SK-N-SH (cell line): ENCODE results near the gene DIAPH1. TPM values are rescaled to one million over a fixed set of nuclear protein-coding genes. Genes with fewer than 3 reads are reported as not detected.

Experiments
- CTCF ChIA-PET: fragments of 300-600, 350-600 bp; formaldehyde crosslinking; extraction: SDS; loops from one replicate; lab custom pipeline; 2021; lab: Yijun Ruan, JAX
- POLR2A ChIA-PET: fragments of 350-600 bp; sonication (Branson Sonifier 250); formaldehyde crosslinking; extraction: SDS; loops from one replicate; lab custom pipeline; 2020; ENCODE audit warnings: antibody characterized with exemption, inconsistent platforms; lab: Yijun Ruan, JAX
- DNase-seq: peaks from one replicate; pipeline ENCODE4 v3.0.0; 2012
- H2AFZ ChIP-seq: fragments of 200-600 bp; sonication (generic); 2 replicates; pipeline ENCODE4 v1.8.1; 2016; ENCODE audit warnings: antibody characterized with exemption, mild to moderate bottlenecking, low read depth
- H3F3A ChIP-seq: fragments of 200-600 bp; sonication (generic); replicated peaks from 2 replicates; pipeline ENCODE3; 2016; ENCODE audit warnings: antibody characterized with exemption, mild to moderate bottlenecking; ENCODE audit not compliant: insufficient read depth
- H3K27ac ChIP-seq, 2 experiments: fragments of 200-500 bp in 1 of 2; fragments of 200-600 bp in 1 of 2; sonication (Bioruptor generic) in 1 of 2; sonication (generic), shearing (Covaris generic) in 1 of 2; 2 replicates each; pipeline versions ENCODE4 v1.5.1 to v1.6.1; 2014 to 2016; ENCODE audit warnings: low read depth in 2 of 2, inconsistent platforms in 1 of 2, low read length in 1 of 2, mild to moderate bottlenecking in 1 of 2, mixed read lengths in 1 of 2
- H3K27me3 ChIP-seq: fragments of 200-600 bp; sonication (generic), shearing (Covaris generic); 2 replicates; pipeline ENCODE4 v1.6.1; 2016; ENCODE audit warnings: mixed run types; ENCODE audit not compliant: insufficient read depth
- H3K36me3 ChIP-seq, 2 experiments: fragments of 200-500 bp in 1 of 2; fragments of 200-600 bp in 1 of 2; sonication (Bioruptor generic) in 1 of 2; sonication (generic) in 1 of 2; replicated peaks in 1 of 2; 2 replicates each; pipeline versions ENCODE3 to v1.5.1; 2014 to 2016; ENCODE audit warnings: low read length in 1 of 2, mild to moderate bottlenecking in 1 of 2; ENCODE audit not compliant: insufficient read depth in 2 of 2, control insufficient read depth in 1 of 2
- H3K4me1 ChIP-seq, 2 experiments: fragments of 200-500 bp in 1 of 2; fragments of 200-600 bp in 1 of 2; sonication (Bioruptor generic) in 1 of 2; sonication (generic), shearing (Covaris generic) in 1 of 2; 2 replicates each; pipeline versions ENCODE4 v1.5.1 to v1.6.1; 2014 to 2016; ENCODE audit warnings: low read depth in 1 of 2, low read length in 1 of 2, mixed run types in 1 of 2; ENCODE audit not compliant: insufficient read depth in 2 of 2, control insufficient read depth in 1 of 2
- H3K4me2 ChIP-seq: fragments of 200-600 bp; sonication (generic), shearing (Covaris generic); 2 replicates; pipeline ENCODE4 v1.6.1; 2017; ENCODE audit warnings: mixed run types
- H3K4me3 ChIP-seq, 2 experiments: fragments of 200-500 bp in 1 of 2; fragments of 200-600 bp in 1 of 2; sonication (Bioruptor generic) in 1 of 2; sonication (generic), shearing (Covaris generic) in 1 of 2; 2 replicates each; pipeline versions ENCODE4 v1.5.1 to v1.8.1; 2014 to 2016; ENCODE audit warnings: low read depth in 2 of 2, inconsistent platforms in 1 of 2, low read length in 1 of 2, mild to moderate bottlenecking in 1 of 2, mixed read lengths in 1 of 2, moderate library complexity in 1 of 2
- H3K79me2 ChIP-seq: fragments of 200-600 bp; sonication (generic); 2 replicates; pipeline ENCODE4 v1.8.1; 2017; ENCODE audit warnings: mild to moderate bottlenecking; ENCODE audit not compliant: insufficient read depth
- H3K9ac ChIP-seq: fragments of 200-600 bp; sonication (generic); 2 replicates; pipeline ENCODE4 v1.6.1; 2017; ENCODE audit warnings: mixed run types
- H3K9me2 ChIP-seq: fragments of 200-600 bp; sonication (generic); 2 replicates; pipeline ENCODE4 v1.6.1; 2017; ENCODE audit warnings: mixed run types
- H3K9me3 ChIP-seq: fragments of 200-600 bp; sonication (generic); 2 replicates; pipeline ENCODE4 v1.6.1; 2017; ENCODE audit warnings: mixed run types, mild to moderate bottlenecking, moderate library complexity
- H4K20me1 ChIP-seq: fragments of 200-600 bp; sonication (generic); 2 replicates; pipeline ENCODE4 v1.6.1; 2017; ENCODE audit warnings: mild to moderate bottlenecking, mixed run types; ENCODE audit not compliant: insufficient read depth
- ELF1 ChIP-seq: IDR thresholded peaks from 2 replicates; pipeline ENCODE4 v1.4.0; 2012
- FOXJ3 ChIP-seq: sonication (generic); formaldehyde crosslinking; IDR thresholded peaks from 2 replicates; pipeline ENCODE4 v1.5.1; 2020; ENCODE audit warnings: mild to moderate bottlenecking, missing genetic modification reagents
- MXI1 ChIP-seq: IDR thresholded peaks from 2 replicates; pipeline ENCODE4 v1.6.1; 2012; ENCODE audit warnings: mild to moderate bottlenecking, low read depth, low read length, improper control_type of control experiment
- NRF1 ChIP-seq: IDR thresholded peaks from 2 replicates; pipeline ENCODE4 v1.6.1; 2012; ENCODE audit warnings: low read depth, mild to moderate bottlenecking, low read length
- POLR2AphosphoS5 ChIP-seq: IDR thresholded peaks from 2 replicates; pipeline ENCODE4 v1.6.1; 2012; ENCODE audit warnings: low read depth, low read length
- RAD21 ChIP-seq: IDR thresholded peaks from 2 replicates; pipeline ENCODE4 v1.6.1; 2012; ENCODE audit warnings: mild to moderate bottlenecking, low read length
- RCOR1 ChIP-seq: fragments of 150-350 bp; IDR thresholded peaks from 2 replicates; pipeline ENCODE4 v1.6.1; 2017; ENCODE audit warnings: antibody characterized with exemption, low read length
- REST ChIP-seq: IDR thresholded peaks from 2 replicates; pipeline ENCODE4 v1.6.1; 2012; ENCODE audit warnings: mild to moderate bottlenecking, low read depth, low read length, moderate library complexity
- RFX5 ChIP-seq: IDR thresholded peaks from 2 replicates; pipeline ENCODE4 v1.6.1; 2012; ENCODE audit warnings: mild to moderate bottlenecking, improper control_type of control experiment, low read length
- RXRA ChIP-seq: IDR thresholded peaks from 2 replicates; pipeline ENCODE4 v1.4.0; 2012; ENCODE audit warnings: low read depth, mild to moderate bottlenecking, borderline replicate concordance
- SIN3A ChIP-seq: IDR thresholded peaks from 2 replicates; pipeline ENCODE4 v1.6.1; 2012; ENCODE audit warnings: low read depth, mild to moderate bottlenecking, low read length, moderate library complexity, borderline replicate concordance
- SMC3 ChIP-seq: IDR thresholded peaks from 2 replicates; pipeline ENCODE4 v1.6.1; 2012; ENCODE audit warnings: low read depth, low read length, improper control_type of control experiment
- TEAD4 ChIP-seq: IDR thresholded peaks from 2 replicates; pipeline ENCODE4 v1.4.0; 2012; ENCODE audit warnings: mild to moderate bottlenecking, borderline replicate concordance; ENCODE audit not compliant: insufficient read depth
- YY1 ChIP-seq: IDR thresholded peaks from 2 replicates; pipeline ENCODE4 v1.4.0; 2012; ENCODE audit warnings: low read depth, mild to moderate bottlenecking
- WGBS: methylation state at CpG from one replicate; pipeline ENCODE4 v1.1.6; 2017; ENCODE audit warnings: low lambda C conversion rate; 5-methylcytosine and 5-hydroxymethylcytosine counted together
- polyA plus RNA-seq, 3 experiments: library from polyadenylated mRNA; depleted of rRNA; stranded (reverse); fragments of >200 nt; gene quantifications; 2 replicates each; pipeline ENCODE4 v1.2.3, GENCODE V29; 2012
- TF ChIP-seq, protein P1 (sequence below): fragments of 150-350 bp; IDR thresholded peaks from 2 replicates; pipeline ENCODE4 v1.6.1; 2017; ENCODE audit warnings: antibody characterized with exemption, low read length, low read depth, borderline replicate concordance

Gene DIAPH1
- polyA plus RNA-seq, 1 of the 3 experiments (the other 2 are of a cell fraction) = 30.4 TPM

GRCh38 chr5:141623611-141624010 is 4.8 kb upstream of the DIAPH1 start:
- CTCF ChIA-PET = interaction anchor here (0.7 to 14.8 kb wide), 7 partner anchors 10 to 337 kb away, joined by 3 to 280 read pairs (median 3); partner anchors contain the start of genes HDAC3 and RELL2
- 89% methylated on average over 5 of the region's 5 CpGs for WGBS
- peaks cover 63 to 67% of the 10 kb centered on the region in 2 experiments for H3K36me3 ChIP-seq

DNA sequence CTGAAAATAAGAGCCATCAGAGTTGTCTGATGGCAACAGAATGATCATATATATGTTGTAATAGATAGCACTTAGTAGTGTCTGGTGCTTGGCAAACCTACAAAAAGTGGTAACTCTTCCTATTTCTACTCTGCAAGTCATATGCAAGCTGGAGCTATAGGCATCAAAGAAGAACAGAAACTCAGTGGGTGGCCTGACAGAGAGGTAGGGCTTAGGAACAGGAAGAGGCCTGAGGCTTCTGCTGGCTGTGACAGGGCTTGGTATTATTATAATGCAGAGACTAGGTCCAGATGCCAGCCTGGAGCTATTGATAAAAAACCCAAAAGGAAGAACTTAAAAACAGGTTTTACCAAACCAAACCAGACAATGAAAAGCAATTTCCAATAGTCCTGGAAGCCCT is 4.4 kb upstream of the DIAPH1 start:
- H3K79me2 ChIP-seq = peaks cover 3% of the 10 kb centered on the region
- H3F3A ChIP-seq = peaks cover 20% of the 10 kb centered on the region
- no peak overlapping the region for H3K9ac ChIP-seq
- no peaks in the 10 kb centered on the region for H3K27me3 ChIP-seq
- H3K36me3 ChIP-seq = peaks cover 59 to 63% of the 10 kb centered on the region in 2 experiments
- ChIA-PET CTCF (interaction anchor here (0.7 to 14.8 kb wide), 6 partner anchors 12 to 337 kb away, joined by 3 to 280 read pairs (median 3); partner anchors contain the start of genes HDAC3 and RELL2), POLR2A (no interaction called here)
- no peak overlapping the region for H3K4me3 ChIP-seq
- no peaks in the 10 kb centered on the region for H3K9me2 ChIP-seq
- no peak for DNase-seq
- TF ChIP-seq RAD21 (no peak), SIN3A (no peak), RCOR1 (no peak), YY1 (no peak), POLR2AphosphoS5 (no peak), RXRA (no peak), NRF1 (no peak), FOXJ3 (CRISPR knock-in tag) (no peak), RFX5 (no peak), TEAD4 (no peak), ELF1 (no peak), MXI1 (no peak)
- TF ChIP-seq, protein P1, sequence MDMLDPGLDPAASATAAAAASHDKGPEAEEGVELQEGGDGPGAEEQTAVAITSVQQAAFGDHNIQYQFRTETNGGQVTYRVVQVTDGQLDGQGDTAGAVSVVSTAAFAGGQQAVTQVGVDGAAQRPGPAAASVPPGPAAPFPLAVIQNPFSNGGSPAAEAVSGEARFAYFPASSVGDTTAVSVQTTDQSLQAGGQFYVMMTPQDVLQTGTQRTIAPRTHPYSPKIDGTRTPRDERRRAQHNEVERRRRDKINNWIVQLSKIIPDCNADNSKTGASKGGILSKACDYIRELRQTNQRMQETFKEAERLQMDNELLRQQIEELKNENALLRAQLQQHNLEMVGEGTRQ = no peak
- H3K4me1 ChIP-seq = peaks cover 0 to 4% of the 10 kb centered on the region in 2 experiments; a peak in 1 of 4 replicates
- H2AFZ ChIP-seq = no peak overlapping the region
- no peaks in the 10 kb centered on the region for H4K20me1 ChIP-seq
- H3K27ac ChIP-seq = peak overlapping the region in 1 of 2 experiments; percentile 68; a peak in 2 of 4 replicates
- H3K9me3 ChIP-seq = no peaks in the 10 kb centered on the region
- H3K4me2 ChIP-seq = no peak overlapping the region

More at GRCh38 chr5:141623611-141624010, 4.8 kb upstream of the DIAPH1 start:
- Histone ChIP-seq H3F3A (peaks cover 20% of the 10 kb centered on the region), H4K20me1 (no peaks in the 10 kb centered on the region), H3K4me3 (no peak overlapping the region), H3K4me2 (no peak overlapping the region), H3K27ac (peak overlapping the region in 1 of 2 experiments; percentile 68; a peak in 2 of 4 replicates), H3K27me3 (no peaks in the 10 kb centered on the region), H3K9ac (no peak overlapping the region), H3K9me3 (no peaks in the 10 kb centered on the region), H2AFZ (no peak overlapping the region), H3K4me1 (peaks cover 0 to 4% of the 10 kb centered on the region in 2 experiments; a peak in 1 of 4 replicates), H3K79me2 (no peaks in the 10 kb centered on the region), H3K9me2 (no peaks in the 10 kb centered on the region)
- TF ChIP-seq REST (no peak), SMC3 (no peak)
- POLR2A ChIA-PET = no interaction called here
- no peak for DNase-seq
